ENCODE measurements around the gene ARF1.
A peak's percentile ranks its signal among the peaks of the same experiment; 100 is the strongest.

The ARF1 gene

DNA sequence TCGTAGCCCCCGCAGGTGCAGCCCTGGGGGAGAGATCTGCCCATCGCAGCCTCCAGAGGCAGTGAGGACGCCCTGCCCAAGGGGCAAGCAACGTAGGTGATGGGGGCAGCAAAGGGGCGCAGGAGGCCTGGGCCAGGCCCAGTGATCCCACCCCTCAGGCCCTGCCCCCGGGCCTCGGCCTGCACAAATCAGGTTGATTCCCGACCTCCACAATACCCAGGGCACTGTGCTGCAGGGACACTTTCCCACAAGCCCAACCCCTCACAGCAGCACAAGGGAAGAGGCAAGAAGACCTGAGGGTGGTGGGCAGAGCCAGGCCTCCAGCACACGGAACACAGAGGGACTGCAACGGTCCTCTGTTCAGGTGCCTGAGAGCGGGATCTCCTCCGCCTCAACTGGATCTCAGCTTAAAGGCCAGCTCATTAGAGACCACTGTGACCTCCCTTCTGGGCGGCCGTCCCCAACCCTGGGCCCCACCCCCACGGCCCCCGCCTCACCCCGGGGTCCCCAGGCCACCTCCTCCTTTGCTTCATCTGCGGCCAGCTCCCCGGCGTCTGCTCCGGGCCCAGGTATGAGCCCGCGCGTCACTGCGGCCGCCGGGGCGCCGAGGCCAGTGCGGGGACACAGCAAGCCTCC is 812 bp upstream of the ARF1 start:
- Mint-ChIP-seq H3K27me3 (peaks cover 5% of the 10 kb centered on the region), H3K4me3 (peak overlapping the region; percentile 92), H3K9me3 (no peaks in the 10 kb centered on the region), H3K36me3 (ENCODE audit: low read depth) (peaks cover 37% of the 10 kb centered on the region), H3K27ac (peak overlapping the region; percentile 96), H3K4me1 (ENCODE audit: low read depth) (peaks cover 55% of the 10 kb centered on the region)
- intact Hi-C loops (cut with micrococcal nuclease): loop anchor here (1.0 to 2.0 kb wide), 2 partner anchors 27 to 84 kb away; partner anchors contain the start of genes IBA57 and MRPL55

DNA sequence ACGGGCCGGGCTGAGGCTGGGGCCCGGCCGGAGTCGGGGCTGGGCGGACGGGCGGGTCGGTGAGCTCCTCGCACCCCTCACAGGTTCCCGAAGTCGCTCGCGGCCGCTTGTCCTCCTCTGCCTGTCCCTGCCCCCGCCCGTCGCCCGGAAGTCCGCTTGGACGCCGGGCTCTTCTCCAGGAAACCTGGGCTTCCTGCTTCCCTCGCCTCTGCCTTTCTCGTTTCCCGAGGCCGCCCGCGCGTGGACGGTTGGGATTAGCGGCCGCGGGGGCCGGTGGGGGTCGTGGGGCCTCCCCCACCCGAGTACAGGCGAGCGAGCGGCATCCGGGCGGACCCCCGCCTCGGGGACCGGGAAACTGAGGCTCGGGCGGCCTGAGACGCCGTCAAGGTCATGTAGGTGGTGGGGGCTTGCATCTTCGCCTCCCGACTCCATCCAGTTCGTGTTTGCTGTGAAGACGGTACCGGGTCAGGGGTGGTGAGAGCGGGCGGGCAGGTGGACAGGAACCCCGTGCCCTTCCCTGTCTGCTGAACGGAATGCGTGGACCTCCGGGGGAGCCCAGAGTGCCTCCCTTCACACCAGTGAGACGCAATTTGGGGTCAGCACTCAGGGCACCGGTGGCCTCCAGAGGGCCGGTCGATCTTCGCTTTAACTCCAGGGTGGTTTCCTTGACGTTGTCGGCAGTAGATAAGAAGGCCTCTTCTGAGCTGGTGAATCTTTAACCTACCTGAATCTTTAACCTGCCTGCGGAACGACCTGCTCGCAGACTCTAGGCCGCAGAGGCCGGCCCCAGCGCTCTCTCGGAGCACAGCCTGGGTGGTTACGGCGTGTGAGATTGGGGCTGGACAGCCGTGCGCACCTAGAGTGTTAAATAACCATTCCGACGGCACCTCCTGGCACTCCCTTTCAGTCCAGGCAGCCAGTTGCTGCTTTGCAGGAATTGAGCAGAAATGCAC is 686 bp downstream of the ARF1 start:
- intact Hi-C loops (cut with micrococcal nuclease): loop anchor here (1.0 to 2.0 kb wide), 2 partner anchors 26 to 82 kb away; partner anchors contain the start of genes IBA57 and MRPL55
- H3K27ac Mint-ChIP-seq: peak overlapping the region; percentile 96
- no peaks in the 10 kb centered on the region for H3K27me3 Mint-ChIP-seq
- peak overlapping the region; percentile 92 for H3K4me3 Mint-ChIP-seq
- H3K9me3 Mint-ChIP-seq: no peaks in the 10 kb centered on the region
- H3K4me1 Mint-ChIP-seq (ENCODE audit: low read depth): peaks cover 69% of the 10 kb centered on the region
- peaks cover 45% of the 10 kb centered on the region for H3K36me3 Mint-ChIP-seq (ENCODE audit: low read depth)

DNA sequence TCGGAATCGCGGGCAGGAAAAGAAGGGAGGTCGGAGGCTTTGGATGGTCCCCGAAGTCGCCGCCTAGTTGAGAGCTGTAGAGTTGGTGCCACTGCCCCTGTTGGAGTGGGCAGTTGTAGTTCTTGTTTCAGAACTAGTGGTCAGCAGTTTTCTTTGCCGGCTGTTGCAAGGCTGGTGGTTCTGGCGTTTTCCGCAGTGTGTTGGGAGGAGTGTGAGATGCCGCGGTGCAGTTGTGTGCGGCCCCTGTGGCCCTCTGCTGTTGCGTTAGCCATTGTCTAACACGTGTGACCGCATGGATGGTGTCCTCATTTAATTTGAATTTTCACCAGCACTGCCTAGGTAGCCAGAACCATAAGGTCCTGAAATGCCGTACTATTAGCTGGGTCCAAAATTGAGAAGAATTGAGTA is 1.4 kb downstream of the ARF1 start:
- H3K27ac Mint-ChIP-seq: peak overlapping the region; percentile 96
- peak overlapping the region; percentile 92 for H3K4me3 Mint-ChIP-seq
- no peaks in the 10 kb centered on the region for H3K9me3 Mint-ChIP-seq
- peaks cover 72% of the 10 kb centered on the region for H3K4me1 Mint-ChIP-seq (ENCODE audit: low read depth)
- no peaks in the 10 kb centered on the region for H3K27me3 Mint-ChIP-seq
- peaks cover 52% of the 10 kb centered on the region for H3K36me3 Mint-ChIP-seq (ENCODE audit: low read depth)
- intact Hi-C loops (cut with micrococcal nuclease): loop anchor here (2.0 kb wide), 2 partner anchors 19 to 25 kb away; partner anchors contain the start of genes C1orf35 and MRPL55

DNA sequence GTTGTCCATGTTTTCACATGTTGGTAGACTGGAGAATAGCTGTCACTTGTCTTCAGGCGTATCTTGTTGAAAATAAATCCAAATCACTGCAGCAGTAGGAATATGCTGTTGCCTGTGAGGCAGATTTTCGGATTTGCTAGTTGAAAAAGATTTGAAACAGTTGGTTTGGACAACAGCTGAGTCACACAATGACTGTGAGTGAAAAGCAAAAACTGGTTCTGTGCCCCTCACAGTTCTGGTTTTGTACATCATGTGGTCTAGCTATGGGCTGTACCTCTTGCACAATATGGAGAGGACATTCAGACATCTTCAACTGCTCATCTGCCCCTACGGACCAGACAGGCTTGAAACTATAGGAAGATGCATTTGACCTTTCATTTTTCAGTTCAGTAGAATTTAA is 1.8 kb downstream of the ARF1 start:
- H3K27ac Mint-ChIP-seq: peak overlapping the region; percentile 96
- intact Hi-C loops (cut with micrococcal nuclease): loop anchor here (2.0 kb wide), 1 partner anchor 18 kb away; the partner anchor contains the start of gene C1orf35
- peaks cover 74% of the 10 kb centered on the region for H3K4me1 Mint-ChIP-seq (ENCODE audit: low read depth)
- peak overlapping the region; percentile 92 for H3K4me3 Mint-ChIP-seq
- peaks cover 56% of the 10 kb centered on the region for H3K36me3 Mint-ChIP-seq (ENCODE audit: low read depth)
- H3K9me3 Mint-ChIP-seq: no peaks in the 10 kb centered on the region
- no peaks in the 10 kb centered on the region for H3K27me3 Mint-ChIP-seq

DNA sequence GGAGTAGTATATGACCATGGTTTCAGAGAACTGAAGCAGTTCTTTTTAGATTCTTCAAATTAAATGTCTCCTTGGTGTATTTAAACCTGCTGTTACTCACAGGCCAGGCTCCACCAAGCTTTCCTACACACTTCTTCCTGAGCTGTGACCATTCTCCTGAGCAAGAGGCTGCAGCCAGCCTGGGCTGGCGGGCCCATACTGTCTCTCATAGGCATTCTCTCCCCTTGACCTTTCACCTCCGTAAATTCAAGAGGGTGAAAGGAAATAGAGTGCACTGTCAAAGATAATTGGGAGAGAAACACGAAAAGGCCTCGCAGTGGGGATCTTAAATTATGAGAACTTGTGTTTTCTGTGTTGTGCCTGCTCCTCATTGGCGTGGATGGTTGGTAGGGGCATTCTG is 2.3 kb downstream of the ARF1 start:
- H3K27ac Mint-ChIP-seq: peak overlapping the region; percentile 96
- H3K4me3 Mint-ChIP-seq: peak overlapping the region; percentile 92
- no peaks in the 10 kb centered on the region for H3K27me3 Mint-ChIP-seq
- peaks cover 78% of the 10 kb centered on the region for H3K4me1 Mint-ChIP-seq (ENCODE audit: low read depth)
- intact Hi-C loops (cut with micrococcal nuclease): loop anchor here (2.0 kb wide), 1 partner anchor 18 kb away; the partner anchor contains the start of gene C1orf35
- peaks cover 59% of the 10 kb centered on the region for H3K36me3 Mint-ChIP-seq (ENCODE audit: low read depth)
- no peaks in the 10 kb centered on the region for H3K9me3 Mint-ChIP-seq

DNA sequence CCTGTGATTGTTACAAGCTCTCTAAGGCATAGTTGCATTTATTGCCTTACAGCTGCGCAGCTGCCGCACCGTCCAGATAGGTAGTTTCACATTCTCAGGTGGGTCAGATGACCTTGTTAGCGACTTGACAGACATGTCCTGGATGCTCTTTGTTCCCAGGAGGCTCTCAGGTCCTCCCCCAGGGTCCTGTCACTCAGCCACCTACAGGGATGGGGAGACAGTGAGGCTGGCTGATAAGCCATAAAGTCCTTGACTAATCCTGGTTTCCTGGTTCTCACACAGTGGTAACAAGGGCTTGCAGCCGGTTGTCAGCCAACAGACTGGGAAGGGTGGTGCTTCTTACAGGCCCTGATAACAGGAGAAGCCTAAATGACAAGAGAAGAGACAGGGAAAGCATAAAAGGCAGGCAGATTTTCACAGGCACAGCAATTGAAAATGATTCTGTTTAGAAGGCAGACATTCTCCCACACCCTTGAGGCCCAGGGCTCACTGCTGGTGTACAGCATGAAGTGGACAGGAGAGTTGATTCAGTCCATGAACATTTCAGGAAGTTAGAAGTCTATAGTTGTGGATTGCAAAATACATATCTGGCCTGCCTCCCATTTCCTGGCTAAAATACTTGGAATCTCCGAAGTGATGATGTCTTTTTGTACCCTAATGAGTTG is 2.9 kb downstream of the ARF1 start:
- H3K27me3 Mint-ChIP-seq: no peaks in the 10 kb centered on the region
- H3K4me1 Mint-ChIP-seq (ENCODE audit: low read depth): peaks cover 79% of the 10 kb centered on the region
- H3K4me3 Mint-ChIP-seq: peak overlapping the region; percentile 92
- no peaks in the 10 kb centered on the region for H3K9me3 Mint-ChIP-seq
- peaks cover 65% of the 10 kb centered on the region for H3K36me3 Mint-ChIP-seq (ENCODE audit: low read depth)
- intact Hi-C loops (cut with micrococcal nuclease): loop anchor here (2.0 kb wide), 1 partner anchor 17 kb away; the partner anchor contains the start of gene C1orf35
- peak overlapping the region; percentile 96 for H3K27ac Mint-ChIP-seq

DNA sequence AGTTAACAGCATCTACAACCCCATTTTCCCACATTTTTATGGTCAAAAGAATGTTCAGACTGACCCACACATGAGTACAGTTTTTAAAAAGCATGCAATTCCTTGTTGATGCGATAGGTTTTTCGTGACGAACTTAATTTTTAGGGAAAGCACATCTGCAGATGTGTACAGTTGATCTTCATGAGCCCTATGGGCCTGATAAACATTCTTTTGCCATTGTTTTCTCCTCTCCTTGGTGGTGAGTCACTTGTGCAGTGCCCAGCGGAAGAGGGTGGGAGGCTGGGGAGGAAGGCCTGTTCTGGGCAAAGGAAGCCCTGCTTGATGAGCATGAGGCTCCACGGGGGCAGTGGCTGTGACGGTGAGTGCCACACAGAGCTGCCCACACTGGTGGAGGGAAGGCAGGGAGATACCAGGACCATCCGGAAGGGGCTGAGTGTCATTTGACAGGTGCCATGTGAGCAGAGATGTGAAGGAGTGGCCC is 5.3 kb downstream of the ARF1 start:
- Mint-ChIP-seq H3K9me3 (no peaks in the 10 kb centered on the region), H3K27ac (peak overlapping the region; percentile 86), H3K4me1 (ENCODE audit: low read depth) (peaks cover 91% of the 10 kb centered on the region), H3K4me3 (peak overlapping the region; percentile 71), H3K36me3 (ENCODE audit: low read depth) (peaks cover 85% of the 10 kb centered on the region), H3K27me3 (no peaks in the 10 kb centered on the region)
- intact Hi-C loops (cut with micrococcal nuclease): no loop called here

DNA sequence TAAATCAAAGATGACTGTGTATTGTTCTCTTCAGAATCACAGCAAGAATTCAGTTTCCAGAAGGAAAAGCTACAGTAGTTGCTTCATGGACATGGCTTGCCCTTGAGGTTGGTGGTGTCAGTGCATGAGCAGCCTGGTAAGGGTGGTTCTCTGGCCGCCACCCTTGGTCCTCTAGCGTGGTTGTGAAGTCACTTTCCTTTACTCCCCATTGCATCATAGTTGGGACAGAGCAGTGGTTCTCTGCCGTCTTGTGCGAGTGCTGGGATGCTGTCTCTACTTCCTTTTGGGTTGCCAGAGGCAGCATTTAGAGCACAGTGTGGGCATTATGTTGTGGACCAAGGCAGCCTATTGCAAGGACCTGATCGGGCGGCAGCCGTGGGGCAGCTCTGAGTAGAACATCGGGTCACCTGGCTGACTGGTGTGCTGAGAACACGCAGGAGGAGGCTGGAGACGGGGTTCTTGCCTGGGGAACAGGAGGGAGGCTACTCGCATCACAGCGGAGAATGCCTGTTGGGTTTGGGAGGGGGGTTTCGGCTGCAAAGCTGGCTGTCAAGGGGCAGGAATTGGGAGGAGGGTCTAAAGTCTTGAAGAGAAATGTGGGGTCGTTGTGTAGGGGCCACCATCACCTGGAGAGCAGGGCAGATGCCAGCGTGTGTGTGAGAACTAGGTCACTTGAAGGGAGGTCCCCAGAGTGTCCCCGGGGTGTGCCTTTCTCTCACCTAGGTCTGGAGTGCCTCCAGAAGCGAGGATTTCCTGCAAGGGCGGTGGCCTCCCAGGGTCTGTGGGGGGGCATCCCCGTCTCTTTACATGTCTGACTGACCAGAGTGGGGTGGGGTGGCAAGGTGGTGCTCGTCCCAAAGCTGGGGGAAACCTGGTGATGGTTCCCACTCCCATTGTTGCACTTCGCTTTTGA is 6.3 kb downstream of the ARF1 start:
- peak overlapping the region; percentile 86 for H3K27ac Mint-ChIP-seq

DNA sequence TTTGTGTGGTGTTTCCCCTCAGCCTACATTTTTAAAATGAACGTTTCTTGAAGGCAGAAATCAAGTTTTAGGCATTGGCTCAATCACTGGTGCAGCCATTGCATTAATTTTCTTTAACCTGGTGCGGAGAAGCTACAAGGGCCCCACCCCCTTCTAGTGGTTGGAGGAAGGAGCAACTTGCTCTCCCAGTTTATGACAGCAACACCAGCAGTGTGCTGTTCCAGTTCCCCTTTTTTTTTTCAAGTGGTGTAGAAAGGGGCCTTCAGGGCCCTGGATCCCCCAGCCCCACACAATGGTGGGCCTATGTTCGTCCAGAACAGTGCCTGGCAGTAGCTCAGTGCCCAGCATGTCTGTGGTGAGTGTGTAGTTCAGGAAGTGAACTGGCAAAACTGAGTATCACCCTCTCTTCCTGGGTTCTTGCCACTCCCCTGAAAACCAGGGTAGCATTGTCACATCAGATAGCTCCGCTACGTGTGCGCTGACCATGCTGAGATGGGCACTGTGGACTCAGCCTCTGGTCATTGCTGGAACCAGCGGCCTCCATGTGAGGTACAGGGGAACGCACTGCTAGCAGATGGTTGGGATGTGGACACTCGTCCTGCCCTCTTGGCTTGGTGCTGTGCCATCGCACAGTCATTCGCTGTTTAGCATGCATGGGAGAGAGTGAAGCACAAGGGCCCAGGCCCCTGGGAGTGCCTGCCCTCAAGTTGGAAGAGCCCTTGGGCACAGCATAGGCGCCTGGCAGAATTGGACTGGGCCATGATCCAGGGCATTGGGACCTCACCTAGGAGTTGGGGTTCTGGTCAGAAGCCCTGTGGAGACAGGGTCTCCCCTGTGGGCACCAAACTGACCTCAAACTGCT is 7.2 kb downstream of the ARF1 start:
- Mint-ChIP-seq H3K36me3 (ENCODE audit: low read depth) (peaks cover 85% of the 10 kb centered on the region), H3K27ac (peak overlapping the region; percentile 86), H3K9me3 (peaks cover 7% of the 10 kb centered on the region), H3K4me1 (ENCODE audit: low read depth) (peaks cover 88% of the 10 kb centered on the region), H3K27me3 (no peaks in the 10 kb centered on the region), H3K4me3 (peak overlapping the region; percentile 59)
- intact Hi-C loops (cut with micrococcal nuclease): no loop called here

More for the DNA sequence above, 6.3 kb downstream of the ARF1 start:
- no peaks in the 10 kb centered on the region for H3K27me3 Mint-ChIP-seq
- intact Hi-C loops (cut with micrococcal nuclease): no loop called here
- peak overlapping the region; percentile 59 for H3K4me3 Mint-ChIP-seq
- peaks cover 85% of the 10 kb centered on the region for H3K36me3 Mint-ChIP-seq (ENCODE audit: low read depth)
- H3K9me3 Mint-ChIP-seq: no peaks in the 10 kb centered on the region
- peaks cover 88% of the 10 kb centered on the region for H3K4me1 Mint-ChIP-seq (ENCODE audit: low read depth)

DNA sequence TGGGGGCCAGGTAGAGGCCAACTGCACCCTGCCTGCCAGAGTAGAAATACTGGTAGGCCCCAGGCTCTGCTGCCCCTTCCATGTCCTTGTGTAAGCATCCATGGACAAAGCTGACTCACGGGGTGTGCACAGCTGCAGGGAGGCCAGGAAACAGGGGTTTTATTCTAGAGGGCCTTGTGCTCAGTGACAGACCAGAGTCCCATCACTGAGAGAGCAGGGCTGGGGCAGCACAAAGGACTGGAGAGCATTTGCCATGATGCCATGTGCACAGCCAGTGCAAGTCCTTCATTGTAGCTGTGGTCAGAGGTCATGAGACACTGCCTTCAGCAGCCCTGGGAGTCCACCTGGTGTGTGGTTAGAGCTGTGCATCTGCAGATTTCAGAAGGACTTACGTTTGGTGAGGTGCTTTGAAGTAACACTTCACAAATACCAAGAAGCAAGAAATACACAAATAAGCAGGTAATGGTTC is 8.1 kb downstream of the ARF1 start:
- peaks cover 11% of the 10 kb centered on the region for H3K9me3 Mint-ChIP-seq
- peaks cover 88% of the 10 kb centered on the region for H3K4me1 Mint-ChIP-seq (ENCODE audit: low read depth)
- peak overlapping the region; percentile 59 for H3K4me3 Mint-ChIP-seq
- no peaks in the 10 kb centered on the region for H3K27me3 Mint-ChIP-seq
- H3K36me3 Mint-ChIP-seq (ENCODE audit: low read depth): peaks cover 88% of the 10 kb centered on the region
- intact Hi-C loops (cut with micrococcal nuclease): no loop called here
- peak overlapping the region; percentile 86 for H3K27ac Mint-ChIP-seq

DNA sequence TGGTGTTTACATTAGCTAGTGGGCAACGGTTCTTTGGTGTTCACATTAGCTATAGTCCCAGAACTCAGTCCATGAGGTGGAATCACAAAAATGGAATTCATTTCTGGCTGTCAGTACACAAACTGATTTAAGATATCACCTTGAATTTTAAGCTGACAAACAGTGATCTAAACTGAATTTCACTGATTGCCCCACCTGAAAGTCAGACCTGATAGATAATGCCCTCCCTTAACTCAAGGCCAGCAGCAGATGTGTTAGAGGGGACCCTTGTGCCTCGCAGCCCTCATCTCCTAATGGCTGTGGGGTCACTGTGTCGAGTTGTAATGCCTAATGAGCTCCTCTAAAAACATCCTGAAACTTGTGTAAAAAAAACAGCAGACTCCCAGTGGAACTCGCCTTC is 8.6 kb downstream of the ARF1 start:
- H3K36me3 Mint-ChIP-seq (ENCODE audit: low read depth): peaks cover 90% of the 10 kb centered on the region
- peaks cover 88% of the 10 kb centered on the region for H3K4me1 Mint-ChIP-seq (ENCODE audit: low read depth)
- H3K9me3 Mint-ChIP-seq: peaks cover 11% of the 10 kb centered on the region
- H3K27me3 Mint-ChIP-seq: no peaks in the 10 kb centered on the region
- peak overlapping the region; percentile 86 for H3K27ac Mint-ChIP-seq
- intact Hi-C loops (cut with micrococcal nuclease): no loop called here
- no peak overlapping the region for H3K4me3 Mint-ChIP-seq
